HT-29 (cell line): Measurements from ENCODE around the gene NSMCE1. TPM values are rescaled to one million over a fixed set of nuclear protein-coding genes. Genes with fewer than 3 reads are reported as not detected.
"Not testable (repeated sequence)": the region's sequence is repeated elsewhere in the genome, so short reads cannot be mapped to it uniquely, and the experiment has no call there.

Experiments
- DNase-seq: peaks from one replicate; pipeline ENCODE4 v3.0.0-alpha.2; 2015; ENCODE audit warnings: low spot score
- total RNA-seq: library from RNA; depleted of rRNA; stranded (reverse); fragments of >200 nt; shearing (Covaris generic); gene quantifications from 2 replicates; pipeline ENCODE4 v1.2.3, GENCODE V29; 2014

Gene NSMCE1
- total RNA-seq, 1 experiment from 2014 or later: 52.3 TPM

- no peak for DNase-seq
Measured at GRCh38 chr16:27218756-27219155, 49.8 kb downstream of the NSMCE1 start.

GRCh38 chr16:27217256-27217655, 51.3 kb downstream of the NSMCE1 start:
- DNase-seq: no peak

- DNase-seq: no peak
Measured at GRCh38 chr16:27216297-27216885, 52.2 kb downstream of the NSMCE1 start.

GRCh38 chr16:27215660-27216059, 52.9 kb downstream of the NSMCE1 start:
- DNase-seq: no peak

GRCh38 chr16:27214084-27214961, 54.2 kb downstream of the NSMCE1 start:
- DNase-seq: no peak

GRCh38 chr16:27211026-27211425, 57.5 kb downstream of the NSMCE1 start:
- DNase-seq: no peak

GRCh38 chr16:27210174-27210573, 58.4 kb downstream of the NSMCE1 start:
- no peak for DNase-seq

- no peak for DNase-seq
Measured at GRCh38 chr16:27209591-27209990, 59.0 kb downstream of the NSMCE1 start.

GRCh38 chr16:27208796-27209195, 59.8 kb downstream of the NSMCE1 start:
- no peak for DNase-seq

GRCh38 chr16:27208081-27208680, 60.4 kb downstream of the NSMCE1 start:
- DNase-seq: no peak

- DNase-seq: not testable (repeated sequence)
Measured at GRCh38 chr16:27207121-27207520, 61.5 kb downstream of the NSMCE1 start.

- no peak for DNase-seq
Measured at GRCh38 chr16:27205423-27206065, 63.0 kb downstream of the NSMCE1 start.

GRCh38 chr16:27204312-27204915, 64.2 kb downstream of the NSMCE1 start:
- no peak for DNase-seq

GRCh38 chr16:27203507-27204311, 64.9 kb downstream of the NSMCE1 start, which contains the start of gene KDM8:
KDM8 (plus strand) TSS chr16:27203526; CDS start chr16:27210124, 6,598 bp downstream.
- peak; percentile 99 for DNase-seq

GRCh38 chr16:27202923-27203506, 65.6 kb downstream of the NSMCE1 start:
- DNase-seq: no peak

- DNase-seq: not testable (repeated sequence)
Measured at GRCh38 chr16:27200914-27201313, 67.7 kb downstream of the NSMCE1 start.

- no peak for DNase-seq
Measured at GRCh38 chr16:27199736-27200135, 68.8 kb downstream of the NSMCE1 start.

- DNase-seq: no peak
Measured at GRCh38 chr16:27199235-27199586, 69.4 kb downstream of the NSMCE1 start.

GRCh38 chr16:27198451-27199234, 69.9 kb downstream of the NSMCE1 start:
- no peak for DNase-seq

GRCh38 chr16:27197004-27197403, 71.6 kb downstream of the NSMCE1 start:
- DNase-seq: no peak
